Mucosa of stomach (tissue), 1 donor: ENCODE data around the gene SYT6.

ENCODE experiments used
- H3K27me3 ChIP-seq: one replicate; pipeline ENCODE4 v1.7.0; 2013; ENCODE audit warnings: mild to moderate bottlenecking, low read length; ENCODE audit not compliant: control insufficient read depth, insufficient read depth
- H3K36me3 ChIP-seq: one replicate; pipeline ENCODE4 v1.7.0; 2013; ENCODE audit warnings: low read length; ENCODE audit not compliant: control insufficient read depth, insufficient read depth
- H3K4me1 ChIP-seq: one replicate; pipeline ENCODE4 v1.7.0; 2013; ENCODE audit warnings: mild to moderate bottlenecking, low read length; ENCODE audit not compliant: control insufficient read depth, insufficient read depth
- H3K4me3 ChIP-seq: one replicate; pipeline ENCODE4 v1.7.0; 2013; ENCODE audit warnings: low read length
- H3K9ac ChIP-seq: one replicate; pipeline ENCODE4 v1.7.0; 2013; ENCODE audit warnings: mild to moderate bottlenecking, low read length, moderate library complexity
- H3K9me3 ChIP-seq: one replicate; pipeline ENCODE4 v1.7.0; 2013; ENCODE audit warnings: mild to moderate bottlenecking, low read length, moderate library complexity; ENCODE audit not compliant: control insufficient read depth
- donor health status: Pancreatic carcinoma.

Gene SYT6

GRCh38 chr1:114086601-114087368 is 66.9 kb downstream of the SYT6 start:
- no peaks in the 10 kb centered on the region for H3K9me3 ChIP-seq

DNA sequence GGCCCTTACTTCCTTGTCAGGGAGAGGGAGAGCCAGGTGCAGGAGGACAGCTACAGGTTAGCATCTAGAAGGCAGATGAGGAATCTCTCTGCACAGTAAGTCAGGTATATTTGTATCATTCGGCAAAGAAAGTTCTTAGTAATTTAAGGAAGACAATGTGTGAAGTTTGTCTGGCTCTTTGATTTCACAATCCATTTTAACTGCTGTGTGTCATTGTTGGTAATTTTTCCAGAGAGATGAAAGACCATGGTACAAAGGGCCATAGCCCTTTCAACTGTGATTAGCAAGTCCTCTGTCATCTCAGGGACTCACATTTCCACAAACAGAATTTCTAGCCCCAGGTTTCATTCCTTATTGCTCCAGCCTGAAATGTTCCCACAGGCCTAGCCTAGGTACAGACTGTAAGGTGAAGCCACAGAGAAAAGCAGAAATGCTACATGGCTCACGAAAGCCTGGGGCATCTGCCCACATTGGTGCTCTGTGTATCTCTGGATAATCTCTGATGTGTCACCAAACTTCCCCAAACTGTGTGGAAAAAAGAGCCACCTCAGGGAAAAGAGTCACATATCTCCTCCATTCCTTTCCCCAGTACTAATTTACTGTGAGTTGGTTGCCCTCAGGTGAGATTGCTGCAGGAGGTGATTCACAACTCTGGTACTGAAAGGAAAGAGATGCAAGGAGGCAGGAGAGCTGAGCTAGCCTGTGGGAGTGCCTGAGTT is 70.6 kb downstream of the SYT6 start:
- H3K9ac ChIP-seq: no peak overlapping the region
- no peaks in the 10 kb centered on the region for H3K27me3 ChIP-seq
- H3K4me1 ChIP-seq: peaks cover 7% of the 10 kb centered on the region
- H3K9me3 ChIP-seq: no peaks in the 10 kb centered on the region
- H3K4me3 ChIP-seq: no peak overlapping the region
- H3K36me3 ChIP-seq: no peaks in the 10 kb centered on the region

More at GRCh38 chr1:114086601-114087368, 66.9 kb downstream of the SYT6 start:
- H3K4me1 ChIP-seq: no peaks in the 10 kb centered on the region
- no peaks in the 10 kb centered on the region for H3K27me3 ChIP-seq
- no peak overlapping the region for H3K9ac ChIP-seq
- H3K36me3 ChIP-seq: no peaks in the 10 kb centered on the region
- H3K4me3 ChIP-seq: no peak overlapping the region

DNA sequence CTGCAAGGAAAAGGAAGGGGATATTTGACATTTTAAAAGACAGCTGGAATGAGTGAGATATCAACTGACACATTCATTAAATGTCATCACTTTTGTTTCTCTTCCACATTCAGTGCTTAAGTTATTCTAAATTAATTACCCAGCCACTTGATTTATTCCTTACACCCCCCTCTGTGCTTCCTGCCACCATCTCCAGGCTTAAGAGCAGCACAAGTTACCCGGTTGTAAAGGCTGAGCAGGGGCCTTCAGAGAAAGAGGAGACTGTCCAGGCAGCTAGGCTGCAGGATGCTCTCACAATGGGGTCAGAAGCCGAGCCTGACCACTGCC is 71.4 kb downstream of the SYT6 start:
- H3K9ac ChIP-seq: no peak overlapping the region
- H3K36me3 ChIP-seq: no peaks in the 10 kb centered on the region
- no peak overlapping the region for H3K4me3 ChIP-seq
- H3K4me1 ChIP-seq: peaks cover 7% of the 10 kb centered on the region
- no peaks in the 10 kb centered on the region for H3K27me3 ChIP-seq
- no peaks in the 10 kb centered on the region for H3K9me3 ChIP-seq

- Histone ChIP-seq H3K9ac (no peak overlapping the region), H3K9me3 (no peaks in the 10 kb centered on the region), H3K36me3 (no peaks in the 10 kb centered on the region), H3K27me3 (no peaks in the 10 kb centered on the region), H3K4me1 (peaks cover 7% of the 10 kb centered on the region), H3K4me3 (no peak overlapping the region)
These were observed 72.0 kb downstream of the SYT6 start for GRCh38 chr1:114081437-114082303.

- peaks cover 7% of the 10 kb centered on the region for H3K4me1 ChIP-seq
- H3K36me3 ChIP-seq: no peaks in the 10 kb centered on the region
- no peak overlapping the region for H3K4me3 ChIP-seq
- H3K9ac ChIP-seq: no peak overlapping the region
- H3K9me3 ChIP-seq: no peaks in the 10 kb centered on the region
- H3K27me3 ChIP-seq: no peaks in the 10 kb centered on the region
These were observed 72.9 kb downstream of the SYT6 start for GRCh38 chr1:114080511-114081436.

GRCh38 chr1:114079596-114080190 is 74.0 kb downstream of the SYT6 start:
- H3K4me3 ChIP-seq: no peak overlapping the region
- no peaks in the 10 kb centered on the region for H3K9me3 ChIP-seq
- no peaks in the 10 kb centered on the region for H3K27me3 ChIP-seq
- H3K9ac ChIP-seq: no peak overlapping the region
- peaks cover 7% of the 10 kb centered on the region for H3K4me1 ChIP-seq
- H3K36me3 ChIP-seq: no peaks in the 10 kb centered on the region

- Histone ChIP-seq H3K4me1 (peaks cover 7% of the 10 kb centered on the region), H3K9ac (no peak overlapping the region), H3K4me3 (no peak overlapping the region), H3K36me3 (no peaks in the 10 kb centered on the region), H3K27me3 (no peaks in the 10 kb centered on the region), H3K9me3 (no peaks in the 10 kb centered on the region)
These were observed 75.6 kb downstream of the SYT6 start for GRCh38 chr1:114078116-114078515.

DNA sequence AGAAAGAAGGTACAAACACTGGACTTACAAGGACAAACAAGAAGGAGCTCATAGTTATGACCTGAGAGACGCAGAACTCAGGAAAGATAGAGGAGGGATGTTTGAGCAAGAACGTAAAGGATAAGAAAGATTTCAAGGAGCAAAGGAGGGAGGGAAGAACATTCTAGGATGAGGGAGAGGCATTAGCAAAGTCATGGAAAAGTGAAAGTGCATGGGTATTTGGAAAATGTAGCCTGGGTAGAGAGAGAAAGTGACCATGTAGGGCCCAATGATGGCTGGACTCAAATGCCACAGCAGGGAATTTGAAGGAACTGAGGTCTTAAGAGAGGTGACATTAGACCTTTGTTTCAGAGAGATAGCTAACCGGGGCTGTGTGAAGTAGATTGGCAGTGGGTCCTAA is 76.5 kb downstream of the SYT6 start:
- Histone ChIP-seq H3K4me1 (peaks cover 7% of the 10 kb centered on the region), H3K9ac (no peak overlapping the region), H3K36me3 (no peaks in the 10 kb centered on the region), H3K4me3 (no peak overlapping the region), H3K27me3 (no peaks in the 10 kb centered on the region), H3K9me3 (no peaks in the 10 kb centered on the region)

DNA sequence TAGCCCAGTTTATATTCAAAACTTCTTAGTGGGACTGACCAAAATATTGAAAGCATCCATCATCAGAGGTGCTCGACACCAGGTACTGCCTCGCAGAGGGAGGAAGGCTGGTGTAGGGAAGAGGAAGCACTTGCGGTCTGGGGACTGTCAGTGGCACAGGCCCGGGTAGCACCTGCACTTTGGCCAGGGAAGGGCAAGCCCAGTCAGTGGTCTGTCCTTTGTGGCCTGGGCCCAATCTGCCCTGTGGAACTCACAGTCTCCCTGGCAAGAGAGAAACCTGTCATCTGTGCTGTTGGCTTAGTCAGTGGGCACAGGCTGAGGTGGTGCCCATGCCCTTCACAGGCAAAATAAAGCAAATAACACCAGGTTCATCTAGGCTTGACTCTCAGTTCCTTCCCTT is 77.4 kb downstream of the SYT6 start:
- Histone ChIP-seq H3K4me1 (peaks cover 2% of the 10 kb centered on the region), H3K4me3 (no peak overlapping the region), H3K9me3 (no peaks in the 10 kb centered on the region), H3K9ac (no peak overlapping the region), H3K36me3 (no peaks in the 10 kb centered on the region), H3K27me3 (no peaks in the 10 kb centered on the region)

- Histone ChIP-seq H3K36me3 (no peaks in the 10 kb centered on the region), H3K4me3 (no peak overlapping the region), H3K9me3 (no peaks in the 10 kb centered on the region), H3K27me3 (no peaks in the 10 kb centered on the region), H3K4me1 (no peaks in the 10 kb centered on the region), H3K9ac (no peak overlapping the region)
These were observed 78.0 kb downstream of the SYT6 start for GRCh38 chr1:114075546-114076242.

DNA sequence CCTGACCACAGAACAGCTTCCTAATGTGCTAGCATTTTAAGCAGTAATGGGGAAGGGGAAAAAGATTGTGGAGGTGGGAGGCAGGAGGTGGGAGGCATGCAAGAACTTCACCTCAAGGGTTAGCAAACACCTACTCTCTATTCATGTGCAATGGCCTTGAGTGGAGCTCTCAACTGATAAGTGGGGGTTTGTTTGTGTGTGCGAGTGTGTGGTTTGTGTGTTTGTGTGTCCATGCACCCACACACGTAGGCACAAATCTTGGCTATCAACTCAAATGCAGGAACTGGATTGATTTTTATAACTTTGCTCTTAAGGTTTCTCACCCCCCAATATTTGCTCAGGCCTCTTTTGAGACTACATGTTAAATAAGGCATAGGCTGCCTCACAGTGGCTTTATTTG is 78.6 kb downstream of the SYT6 start:
- Histone ChIP-seq H3K9ac (no peak overlapping the region), H3K4me3 (no peak overlapping the region), H3K9me3 (no peaks in the 10 kb centered on the region), H3K27me3 (no peaks in the 10 kb centered on the region), H3K4me1 (no peaks in the 10 kb centered on the region), H3K36me3 (no peaks in the 10 kb centered on the region)
